ENCODE results near the gene BMPR1A.
"Not testable (repeated sequence)": the region's sequence is repeated elsewhere in the genome, so short reads cannot be mapped to it uniquely, and the experiment has no call there.

BMPR1A gene

DNA sequence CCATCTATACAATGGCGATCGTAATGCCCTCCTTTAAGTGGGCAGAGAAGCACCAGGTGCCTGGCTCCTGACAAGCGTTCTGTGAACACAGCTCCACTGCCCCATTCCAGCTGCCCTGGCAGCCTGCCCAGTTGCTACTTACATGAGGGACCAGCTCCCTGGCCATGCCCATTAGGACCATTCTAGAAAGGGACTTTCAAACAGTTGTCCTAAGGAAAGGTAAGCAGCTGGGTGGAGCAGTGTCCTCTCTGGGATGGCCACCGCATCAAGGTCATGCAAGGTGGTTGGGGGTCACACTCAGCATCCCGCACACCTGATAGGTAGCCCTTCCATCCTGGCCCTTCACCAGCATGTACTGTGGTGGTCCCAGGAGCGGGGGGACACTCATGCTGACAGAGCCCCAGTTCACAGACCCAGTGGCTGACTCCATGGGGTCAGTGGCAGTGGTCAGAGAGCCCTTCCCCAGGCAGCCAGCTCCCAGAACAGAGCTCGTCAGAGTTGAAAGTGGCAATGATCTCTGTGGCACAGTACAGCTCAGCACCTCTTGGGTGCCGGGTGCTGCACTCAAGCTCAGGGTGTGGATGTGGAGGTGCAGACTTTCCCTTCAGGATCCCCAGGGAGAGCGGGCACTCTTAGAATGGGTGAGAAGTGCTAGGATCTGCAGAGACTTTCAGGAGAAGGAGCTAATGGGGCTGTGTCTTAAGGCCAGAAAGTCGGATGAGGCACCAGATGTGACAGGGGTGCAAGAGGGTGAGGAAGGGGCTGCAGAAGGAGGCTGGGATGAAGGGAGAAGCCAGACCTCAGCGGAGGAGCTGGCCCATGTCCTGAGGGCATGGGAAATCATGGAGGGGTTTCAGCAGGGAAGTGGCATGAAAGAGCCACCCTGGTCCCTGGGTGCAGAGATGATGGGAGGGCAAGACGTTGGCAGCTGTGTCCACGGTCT, 190.1 kb downstream of the BMPR1A start:
- H3K27ac ChIP-seq: no peak overlapping the region

DNA sequence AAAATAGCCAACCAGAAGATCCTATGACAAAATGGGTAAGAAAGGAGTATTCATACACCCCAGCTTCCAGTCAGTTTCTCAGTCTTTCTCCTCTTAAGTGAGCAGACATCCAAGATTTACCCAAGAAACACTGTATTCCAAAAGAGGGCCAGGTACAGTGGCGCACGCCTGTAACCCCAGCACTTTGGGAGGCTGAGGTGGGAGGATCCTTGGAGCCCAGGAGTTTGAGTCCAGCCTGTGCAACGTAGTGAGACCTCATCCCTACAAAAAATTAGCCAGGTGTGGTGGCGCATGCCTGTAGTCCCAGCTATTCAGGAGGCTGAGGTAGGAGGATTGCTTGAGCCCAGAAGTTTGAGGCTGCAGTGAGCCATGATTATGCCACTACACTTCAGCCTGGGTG, 191.4 kb downstream of the BMPR1A start:
- not testable (repeated sequence) for DNase-seq (ENCODE audit: low read depth, low spot score); H3K27ac ChIP-seq

More for the DNA sequence above, 190.1 kb downstream of the BMPR1A start:
- DNase-seq (ENCODE audit: low read depth, low spot score): no peak

DNA sequence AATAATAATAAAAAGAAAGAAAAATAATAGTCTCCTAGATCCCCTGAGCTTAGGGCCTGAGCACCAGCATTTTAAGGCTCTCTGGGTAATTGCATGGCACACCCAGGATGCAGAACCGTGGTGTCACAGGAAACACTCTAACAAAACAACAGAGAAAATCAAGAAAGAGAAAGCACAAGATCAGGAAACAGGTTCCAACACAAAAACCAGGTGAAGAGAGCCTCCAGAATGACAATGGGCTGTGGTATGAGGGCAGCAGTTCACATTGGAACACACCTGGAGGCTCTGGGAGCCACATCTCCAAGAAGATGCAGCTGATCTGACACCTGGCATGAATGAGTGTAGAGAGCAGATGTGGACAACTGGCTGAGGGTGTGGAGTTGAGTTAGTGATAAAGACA, 193.9 kb downstream of the BMPR1A start:
- DNase-seq (ENCODE audit: low read depth, low spot score): no peak
- peak overlapping the region; percentile 67 for H3K27ac ChIP-seq

DNA sequence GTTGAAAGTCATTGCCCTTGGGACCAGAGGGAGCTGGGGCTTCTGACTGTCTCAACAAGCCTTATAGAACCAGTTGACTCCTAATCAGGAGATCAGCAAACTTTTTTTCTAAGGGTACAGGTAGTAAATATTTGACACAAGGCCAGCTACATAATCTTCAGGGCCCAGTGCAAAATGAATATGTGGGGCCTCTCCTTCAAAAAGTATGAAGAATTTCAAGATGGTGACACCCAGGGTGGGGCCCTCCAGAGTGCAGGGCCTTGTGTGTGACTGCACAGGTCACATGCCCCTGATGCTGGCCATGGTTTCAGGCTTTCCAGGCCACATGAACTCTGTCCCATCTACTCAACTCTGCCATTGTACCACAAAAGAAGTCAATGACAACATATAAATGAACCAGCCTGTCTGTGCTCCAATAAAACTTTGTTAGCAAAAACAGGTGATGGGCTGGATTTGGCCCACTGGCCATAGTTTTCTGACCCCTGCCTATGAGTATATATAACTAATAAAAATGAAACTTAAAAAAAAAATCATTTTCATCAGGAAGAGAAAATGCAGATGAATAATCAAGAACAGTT, 194.9 kb downstream of the BMPR1A start:
- DNase-seq (ENCODE audit: low read depth, low spot score): no peak
- peak overlapping the region; percentile 67 for H3K27ac ChIP-seq

DNA sequence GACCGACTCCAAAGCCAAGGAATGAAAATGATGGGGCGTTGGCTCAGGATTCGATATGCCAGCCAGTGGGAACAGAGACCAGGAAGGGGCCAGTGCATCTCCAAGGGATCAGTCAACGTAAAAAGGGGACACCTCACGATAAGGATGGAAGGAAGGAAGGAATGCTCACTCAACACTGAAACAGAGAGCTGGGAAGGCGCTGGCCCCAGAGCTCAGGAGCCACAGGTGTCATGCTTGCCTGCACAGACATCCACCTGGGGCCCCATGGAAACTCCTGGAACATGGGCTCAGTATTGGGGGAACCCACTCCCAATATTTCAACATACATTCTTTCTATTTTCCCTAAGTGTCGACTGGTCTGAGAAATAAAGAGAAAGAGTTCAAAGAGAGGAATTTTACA, 195.7 kb downstream of the BMPR1A start:
- DNase-seq (ENCODE audit: low read depth, low spot score): no peak
- H3K27ac ChIP-seq: peak overlapping the region; percentile 67

DNA sequence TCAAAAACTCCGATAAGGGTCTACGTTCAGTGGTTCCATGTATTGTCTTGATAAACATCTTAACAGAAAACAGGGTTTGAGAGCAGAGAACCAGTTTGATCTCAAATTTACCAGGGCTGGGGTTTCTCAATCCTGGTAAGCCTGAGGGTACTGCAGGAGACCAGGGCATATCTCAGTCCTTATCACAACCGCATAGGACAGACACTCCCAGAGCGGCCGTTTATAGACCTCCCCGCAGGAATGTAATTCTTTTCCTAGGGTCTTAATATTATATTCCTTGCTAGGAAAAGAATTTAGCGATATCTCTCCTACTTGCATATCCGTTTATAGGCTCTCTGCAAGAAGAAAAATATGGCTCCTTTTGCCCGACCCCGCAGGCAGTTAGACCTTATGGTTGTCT, 196.3 kb downstream of the BMPR1A start:
- DNase-seq (ENCODE audit: low read depth, low spot score); H3K27ac ChIP-seq: not testable (repeated sequence)

DNA sequence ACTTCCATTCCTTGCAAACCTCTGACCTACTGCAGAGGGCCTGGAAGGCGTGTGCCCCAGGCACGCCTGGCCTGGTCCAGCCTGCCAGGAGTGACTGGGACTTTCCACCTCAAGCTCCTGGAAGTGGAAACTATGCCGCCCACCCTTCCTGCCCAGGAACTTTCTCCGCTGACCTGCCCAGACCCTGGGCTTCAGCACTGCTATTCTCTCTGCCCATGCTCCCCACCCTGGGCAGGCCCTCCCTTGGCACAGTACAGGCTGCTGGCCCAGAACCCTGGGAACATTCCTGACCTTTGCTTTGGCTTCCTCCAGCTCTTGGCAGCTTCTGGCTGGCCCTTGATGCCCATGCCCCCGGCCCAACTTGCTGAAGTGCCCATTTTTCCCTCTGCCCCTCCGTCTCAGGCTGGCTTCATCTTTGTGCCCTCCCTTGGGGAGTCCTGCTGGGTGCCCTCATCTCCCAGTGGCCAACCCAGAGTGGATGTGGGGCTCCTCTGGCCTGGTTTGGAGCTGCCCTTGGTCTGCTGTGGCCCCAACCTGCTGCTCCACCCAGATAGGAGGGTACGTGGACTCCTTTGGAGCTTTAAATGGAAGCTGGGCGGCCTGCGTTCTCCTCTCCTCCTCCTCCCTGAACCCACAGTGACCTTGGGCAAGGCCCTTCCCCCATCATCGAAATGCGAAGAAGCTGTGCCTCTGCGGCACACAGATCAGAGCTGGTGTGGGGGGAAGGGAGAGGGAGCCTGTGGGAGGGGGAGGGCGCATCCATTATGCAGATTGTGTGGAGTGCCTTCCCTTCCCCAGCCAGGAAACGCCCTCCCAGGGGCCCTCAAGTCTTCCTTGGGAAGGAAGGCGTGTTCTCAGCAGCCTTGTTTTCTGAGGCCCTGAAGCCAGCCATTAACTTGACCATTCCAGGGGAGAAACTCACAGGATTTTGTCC, 197.6 kb downstream of the BMPR1A start:
- H3K27ac ChIP-seq: no peak overlapping the region
- no peak for DNase-seq (ENCODE audit: low read depth, low spot score)

DNA sequence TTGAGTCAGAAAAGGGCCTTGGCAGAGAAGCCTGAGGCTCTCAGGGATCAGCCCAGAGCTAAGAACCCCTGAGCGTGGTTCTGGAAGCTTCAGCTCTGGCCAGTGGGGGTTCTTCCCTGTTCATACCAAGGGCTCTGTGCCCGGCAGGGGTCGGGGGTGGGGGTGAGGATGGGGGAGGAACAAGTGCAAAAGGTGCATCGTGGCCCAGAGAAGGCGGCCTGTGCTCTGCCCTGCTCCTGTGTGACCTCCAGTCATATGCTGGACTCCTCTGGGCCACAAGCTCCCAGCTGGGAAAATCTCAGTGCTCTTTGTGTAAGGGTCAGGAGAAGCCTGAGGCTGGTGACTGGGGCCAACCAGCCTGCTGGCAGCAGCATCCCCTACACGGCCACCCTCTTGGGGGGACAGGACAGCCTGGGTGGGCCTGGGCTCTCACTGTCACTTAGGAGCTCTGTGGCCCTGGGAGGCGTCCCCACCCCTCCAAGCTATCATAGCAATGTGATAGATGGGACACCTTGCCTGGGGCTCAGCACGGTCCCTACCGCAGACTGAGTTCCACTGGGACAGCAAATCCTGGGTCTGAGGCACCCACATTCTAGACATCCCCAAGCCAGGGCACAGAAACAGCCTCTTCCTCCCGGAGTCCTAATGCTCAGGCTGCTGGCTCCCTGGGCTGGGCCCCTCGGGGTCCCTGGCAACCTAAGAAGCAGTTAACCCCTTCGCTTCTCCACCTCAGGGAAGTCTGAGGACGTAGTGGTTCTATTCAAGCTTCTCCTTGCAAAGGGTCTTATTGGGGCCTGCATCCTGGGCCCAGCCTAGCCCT, 198.5 kb downstream of the BMPR1A start:
- H3K27ac ChIP-seq: no peak overlapping the region
- no peak for DNase-seq (ENCODE audit: low read depth, low spot score)

DNA sequence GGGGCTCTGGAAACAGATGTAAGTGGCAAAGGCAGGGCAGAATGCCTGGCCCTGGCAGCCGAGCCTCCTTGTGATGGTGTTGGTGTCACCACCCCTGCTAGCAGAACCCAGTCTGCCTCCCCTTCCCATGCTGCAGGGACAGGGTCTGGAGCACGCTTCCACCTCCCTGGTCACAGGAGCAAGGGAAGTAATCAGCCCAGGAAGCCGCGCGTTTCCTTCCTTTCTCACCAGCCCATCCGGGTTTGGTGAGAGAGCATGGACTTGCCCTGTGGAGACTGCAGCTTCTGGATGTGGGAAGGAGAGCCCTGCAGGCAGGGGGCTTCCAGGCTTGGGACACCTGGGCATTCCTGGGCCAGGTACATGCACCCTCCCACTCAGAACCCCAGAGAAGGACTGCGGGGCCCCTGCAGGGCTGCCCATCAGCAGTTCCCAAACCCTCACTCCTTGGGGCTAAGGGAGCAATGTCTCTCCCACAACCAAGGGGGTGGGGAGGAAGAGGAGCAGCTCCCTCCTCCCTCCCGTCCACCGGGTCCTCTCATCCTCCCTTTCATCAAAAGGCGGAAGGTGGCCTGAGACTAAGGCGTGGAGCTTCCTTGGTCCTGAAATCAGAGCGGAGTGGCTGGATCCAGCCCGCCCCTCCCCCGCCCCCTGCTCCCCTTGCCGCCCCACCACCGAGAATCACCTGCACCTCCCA, 199.2 kb downstream of the BMPR1A start:
- H3K27ac ChIP-seq: no peak overlapping the region
- DNase-seq (ENCODE audit: low read depth, low spot score): no peak

DNA sequence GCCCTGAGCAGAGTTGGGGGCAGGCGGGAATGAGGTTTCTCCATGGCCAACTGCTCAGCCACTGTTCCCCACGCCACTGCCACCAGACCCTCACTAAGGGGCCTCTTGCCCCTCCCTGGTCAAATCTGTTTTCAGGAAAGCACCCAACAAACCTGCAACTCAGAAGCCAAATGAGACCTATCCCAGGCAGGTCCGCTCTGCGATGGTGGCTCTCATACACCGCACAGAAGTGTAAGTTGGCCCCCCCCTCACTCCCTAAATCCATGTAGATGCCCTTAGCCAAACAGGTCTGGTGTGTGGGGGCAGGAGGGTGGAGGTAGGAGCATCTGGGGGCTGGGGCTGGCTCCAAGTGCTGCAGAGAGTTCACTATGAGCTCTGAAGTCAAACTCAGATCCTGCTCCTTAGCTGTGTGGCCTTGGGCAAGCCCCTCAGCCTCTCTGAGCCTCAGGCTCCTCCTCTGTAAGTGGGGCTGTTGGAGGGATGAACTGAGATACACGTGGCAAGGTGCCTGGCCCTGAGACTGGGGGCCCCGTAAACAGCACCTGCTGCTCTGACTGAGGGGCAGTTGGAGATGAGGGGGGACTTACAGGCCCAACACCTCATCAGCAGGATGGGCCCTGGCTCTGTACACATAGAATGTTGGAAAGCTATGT, 199.9 kb downstream of the BMPR1A start:
- no peak for DNase-seq (ENCODE audit: low read depth, low spot score)
- H3K27ac ChIP-seq: no peak overlapping the region

DNA sequence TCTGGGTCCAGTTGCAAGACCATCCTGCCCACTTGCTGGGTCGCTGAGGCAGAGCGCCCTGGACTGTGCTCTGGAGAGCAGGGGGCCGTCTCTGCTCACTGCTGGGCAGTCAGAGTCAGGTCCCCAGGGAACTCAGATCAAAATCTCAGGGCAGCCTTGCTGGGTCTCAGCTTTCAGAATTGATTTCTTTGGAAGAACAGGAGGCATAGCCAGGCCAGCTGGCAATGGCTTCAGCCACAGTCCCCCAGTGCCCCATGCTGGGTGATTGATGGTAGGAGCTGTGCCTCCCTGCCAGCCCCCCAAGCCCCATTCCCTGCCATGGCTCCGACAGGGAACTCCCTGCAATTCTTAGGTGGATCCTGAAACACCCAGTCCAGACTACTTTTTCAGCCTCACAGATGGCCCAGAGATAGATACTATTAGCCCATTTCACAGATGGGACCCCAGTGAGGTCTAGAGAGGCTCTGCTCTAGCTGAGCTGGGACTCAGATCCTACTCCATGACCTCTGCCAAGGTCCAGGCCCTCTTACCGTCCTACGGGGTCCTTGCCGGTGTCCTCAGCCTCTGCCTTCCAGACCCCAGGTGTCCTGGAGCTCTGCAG, 200.5 kb downstream of the BMPR1A start:
- no peak for DNase-seq (ENCODE audit: low read depth, low spot score)
- no peak overlapping the region for H3K27ac ChIP-seq

DNA sequence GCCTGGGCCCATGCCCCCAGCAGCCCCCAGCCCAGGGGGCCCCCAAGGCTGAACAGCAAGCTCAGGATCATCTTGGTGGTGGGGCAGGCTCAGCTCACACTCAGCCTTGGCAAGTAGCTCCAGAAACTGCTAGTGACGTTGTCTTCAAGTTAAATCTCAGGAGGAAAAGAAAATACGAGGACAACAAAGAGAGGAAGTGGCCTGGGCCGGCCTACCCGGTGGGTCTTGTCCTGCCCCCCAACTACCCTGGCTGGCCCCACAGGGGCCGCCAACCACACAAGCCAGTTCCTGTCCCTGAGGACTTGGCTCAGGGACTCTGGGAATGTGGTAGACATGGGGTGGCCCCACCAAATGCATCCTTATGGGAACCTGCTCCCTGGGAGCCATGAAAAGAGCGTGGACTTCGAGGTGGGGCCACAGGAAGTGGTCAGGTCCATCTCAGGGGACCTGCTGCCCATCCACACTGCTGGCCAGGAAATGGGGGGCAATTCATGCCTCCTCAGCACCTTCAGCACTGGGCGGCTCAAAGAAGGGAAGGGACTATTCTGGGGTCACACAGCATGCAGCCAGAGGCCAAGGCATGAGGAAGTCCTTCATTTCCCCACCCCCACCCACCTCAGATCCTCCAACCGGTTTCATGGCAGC, 201.2 kb downstream of the BMPR1A start, which contains the start of gene MMRN2:
TSS of gene MMRN2 (minus strand) at position 145 of the 645 bp plus-strand sequence. CDS start at position 71, 74 bp downstream.
- H3K27ac ChIP-seq: peak within 1 kb of the TSS; percentile 68
- no peak for DNase-seq (ENCODE audit: low read depth, low spot score)

DNA sequence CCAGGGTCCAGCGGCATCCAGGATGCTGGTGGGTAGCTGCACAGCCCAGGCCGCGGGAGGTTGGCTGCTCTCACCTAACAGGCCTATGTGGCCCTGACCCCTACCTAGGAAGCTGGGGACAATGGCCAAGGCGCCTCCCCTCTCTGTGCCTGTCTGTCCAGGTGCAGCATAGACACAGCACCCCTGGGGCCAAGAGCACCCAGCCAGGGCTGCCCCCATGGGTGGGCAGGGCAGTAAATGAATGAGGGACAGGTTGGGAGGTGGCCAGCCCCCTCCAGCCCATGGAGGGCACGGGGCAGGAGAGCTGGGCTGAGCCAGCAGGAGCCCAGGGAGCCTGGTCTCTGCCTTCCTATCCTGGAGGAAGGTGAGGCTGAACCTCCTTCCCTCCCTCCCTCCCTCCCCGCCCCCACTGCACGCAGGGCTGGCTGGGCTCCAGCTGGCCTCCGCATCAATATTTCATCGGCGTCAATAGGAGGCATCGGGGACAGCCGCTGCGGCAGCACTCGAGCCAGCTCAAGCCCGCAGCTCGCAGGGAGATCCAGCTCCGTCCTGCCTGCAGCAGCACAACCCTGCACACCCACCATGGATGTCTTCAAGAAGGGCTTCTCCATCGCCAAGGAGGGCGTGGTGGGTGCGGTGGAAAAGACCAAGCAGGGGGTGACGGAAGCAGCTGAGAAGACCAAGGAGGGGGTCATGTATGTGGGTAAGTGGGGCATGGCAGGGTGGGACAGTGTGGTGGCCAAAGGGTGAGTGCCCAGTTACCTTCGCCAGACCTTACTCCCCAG, 201.9 kb downstream of the BMPR1A start, which contains the start of gene SNCG:
TSS of gene SNCG (plus strand) at position 484 of the 785 bp plus-strand sequence. CDS start at position 583, 99 bp downstream.
- no peak for DNase-seq (ENCODE audit: low read depth, low spot score)
- peak within 1 kb of the TSS; percentile 68 for H3K27ac ChIP-seq

DNA sequence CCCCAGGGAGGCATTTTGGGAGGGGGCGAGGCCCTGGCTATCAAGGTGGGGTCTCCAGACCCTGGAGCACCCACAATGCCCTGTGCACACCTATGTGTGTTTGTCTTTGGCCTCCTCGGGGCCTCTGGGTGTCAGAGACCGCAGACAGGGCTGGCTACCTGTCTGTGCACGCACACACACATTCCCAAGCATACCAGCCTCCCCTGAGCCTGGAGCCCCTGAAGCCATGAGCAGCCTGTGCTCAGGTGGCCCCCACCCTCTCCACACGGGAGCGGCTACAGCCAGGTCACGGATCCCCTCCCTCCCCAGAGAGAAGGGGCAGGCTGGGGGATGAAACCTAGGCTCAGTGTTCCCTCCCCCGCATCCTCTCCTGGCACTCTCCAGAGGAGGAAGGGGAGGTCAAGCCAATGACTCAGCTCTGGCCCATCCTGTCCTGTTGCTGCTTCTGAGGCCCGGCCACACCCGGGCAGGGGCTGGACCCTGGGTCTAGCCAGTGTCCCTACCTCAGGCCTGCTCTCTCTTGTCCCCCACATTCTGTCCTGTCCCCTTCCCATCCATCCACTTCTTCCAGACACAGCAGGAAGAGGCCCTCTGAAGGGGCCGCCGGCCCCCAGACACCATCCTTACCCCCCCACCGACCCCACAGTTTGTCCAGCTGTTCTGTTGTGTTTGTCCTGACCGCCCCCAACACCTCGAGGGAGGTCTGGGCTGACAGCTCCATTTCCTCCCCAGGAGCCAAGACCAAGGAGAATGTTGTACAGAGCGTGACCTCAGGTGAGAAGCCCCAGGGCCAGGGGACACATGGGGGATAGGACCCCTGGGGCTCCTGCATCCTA, 202.7 kb downstream of the BMPR1A start:
- peak overlapping the region; percentile 68 for H3K27ac ChIP-seq
- no peak for DNase-seq (ENCODE audit: low read depth, low spot score)

DNA sequence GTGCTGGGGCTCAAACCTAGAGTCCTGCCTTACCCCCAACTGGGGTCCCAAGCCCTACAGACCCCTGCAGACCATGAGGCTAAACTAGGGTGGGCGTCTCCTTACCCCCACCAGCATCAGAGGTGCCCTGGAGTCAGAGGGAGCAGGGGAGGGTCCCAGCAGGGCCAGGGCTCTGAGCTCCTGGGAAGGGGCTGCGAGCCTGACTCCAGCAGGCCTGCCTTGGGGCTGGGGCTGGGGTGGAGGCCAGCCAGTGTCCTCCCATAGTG, 203.3 kb downstream of the BMPR1A start:
- peak overlapping the region; percentile 68 for H3K27ac ChIP-seq
- DNase-seq (ENCODE audit: low read depth, low spot score): no peak
